ENCODE results near the gene C1QTNF1. TPM values are rescaled to one million over a fixed set of nuclear protein-coding genes. Genes with fewer than 3 reads are reported as not detected.
A peak's percentile ranks its signal among the peaks of the same experiment; 100 is the strongest.
"Not testable (repeated sequence)": the region's sequence is repeated elsewhere in the genome, so short reads cannot be mapped to it uniquely, and the experiment has no call there.

C1QTNF1 gene
- total RNA-seq, 5 donors from 2014 or later (not counting 1 experiment from before 2014, with no cell fraction given), result 0.10 to 0.57 (median 0.26) TPM; not detected in 1

DNA sequence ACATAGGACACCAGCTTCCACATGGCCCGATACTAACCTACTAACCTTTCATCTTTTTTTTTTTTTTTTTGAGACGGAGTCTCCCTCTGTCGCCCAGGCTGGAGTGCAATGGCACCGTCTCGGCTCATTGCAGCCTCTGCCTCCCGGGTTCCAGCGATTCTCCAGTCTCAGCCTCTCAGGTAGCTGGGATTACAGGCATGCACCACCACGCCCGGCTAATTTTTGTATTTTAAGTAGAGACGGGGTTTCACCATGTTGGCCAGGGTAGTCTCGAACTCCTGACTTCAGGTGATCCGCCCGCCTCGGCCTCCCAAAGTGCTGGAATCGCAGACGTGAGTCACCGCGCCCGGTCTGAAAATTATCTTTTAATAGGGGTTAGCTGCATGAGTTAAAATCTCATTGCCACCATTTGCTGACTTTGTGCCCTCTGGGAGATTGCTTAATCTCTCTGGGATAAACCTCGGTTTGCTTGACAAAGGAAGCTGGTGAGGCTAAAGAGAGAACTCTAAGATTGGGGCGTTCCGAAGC, 50.2 kb downstream of the C1QTNF1 start:
- H3K27me3 ChIP-seq (replicated peaks in 1 of 2; ENCODE audit: control insufficient read depth in 2 of 2, extremely low read depth in 1 of 2, insufficient read depth in 2 of 2, low read length in 1 of 2); POLR2A ChIA-PET; H3K36me3 ChIP-seq (ENCODE audit: control insufficient read depth in 2 of 2, extremely low read depth in 1 of 2, insufficient read depth in 1 of 2, low read length in 1 of 2); H3K27me3 Mint-ChIP-seq; H3K9me3 ChIP-seq; ATAC-seq (replicated peaks in 1 of 4); DNase-seq; H3K9me3 Mint-ChIP-seq; H3K36me3 Mint-ChIP-seq: not testable (repeated sequence)
- Mint-ChIP-seq H3K4me3 (peak overlapping the region; percentile 76 to 79 (median 78)), H3K4me1 (peaks cover 18 to 19% (median 19%) of the 10 kb centered on the region in 3 donors), H3K27ac (peak overlapping the region; percentile 27 to 80)
- H3K27ac ChIP-seq (ENCODE audit: low read length), result peak overlapping the region; percentile 36
- CTCF ChIA-PET, result interaction anchor here in 1 of 2 donors (1.1 kb wide), 1 partner anchor 318 kb away, joined by 5 read pairs; no protein-coding TSS in a partner anchor
- peaks cover 2 to 23% of the 10 kb centered on the region in 2 experiments for H3K4me1 ChIP-seq (ENCODE audit: control insufficient read depth in 1 of 2, extremely low read depth in 1 of 2, insufficient read depth in 2 of 2, low read length in 2 of 2)
- peak overlapping the region; percentile 15 to 42 for H3K4me3 ChIP-seq (ENCODE audit: control insufficient read depth in 1 of 2, extremely low read depth in 1 of 2, low read length in 1 of 2)
- 81% methylated on average over 18 of the region's 22 CpGs for WGBS (ENCODE audit: insufficient coverage)

DNA sequence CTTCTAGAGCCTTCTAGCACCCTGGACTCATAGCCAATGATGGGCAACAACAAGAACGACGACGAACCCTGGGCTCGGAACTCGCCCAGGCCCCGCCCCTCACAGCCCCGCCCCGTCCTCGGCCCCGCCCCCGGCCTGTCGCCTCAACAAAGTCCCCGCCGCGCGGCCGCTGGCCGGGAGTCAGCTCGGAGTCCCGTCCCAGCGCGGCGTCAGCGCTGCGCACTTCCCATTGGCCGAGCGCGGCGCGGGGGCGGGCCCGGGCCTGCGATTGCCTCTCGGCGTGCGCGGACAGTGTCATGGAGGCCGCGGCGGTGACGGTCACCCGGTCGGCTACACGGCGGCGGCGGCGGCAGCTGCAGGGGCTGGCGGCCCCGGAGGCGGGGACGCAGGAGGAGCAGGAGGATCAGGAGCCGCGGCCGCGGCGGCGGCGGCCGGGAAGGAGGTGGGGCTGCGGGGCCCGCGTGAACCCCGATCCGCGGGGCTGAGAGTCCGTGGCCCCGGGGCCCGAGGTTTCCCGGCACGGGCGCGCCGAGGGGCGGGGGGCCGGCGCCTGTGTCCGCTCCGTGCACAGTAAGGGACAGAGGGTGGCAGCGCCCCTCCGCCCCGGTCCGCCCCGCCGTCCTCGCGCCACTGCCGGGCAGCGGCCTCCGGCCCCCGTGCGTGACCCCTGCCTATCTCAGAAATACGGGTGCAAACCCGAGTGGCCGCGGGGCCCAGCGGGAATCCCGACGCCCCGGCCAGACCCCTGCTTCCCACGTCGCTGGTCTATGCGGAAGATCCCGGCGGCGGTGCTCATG, 50.9 kb downstream of the C1QTNF1 start, which contains the start of gene ENGASE:
TSS of gene ENGASE (plus strand) at position 176 of the 797 bp plus-strand sequence. CDS start at position 297, 121 bp downstream.
- ChIA-PET CTCF (interaction anchor here in 1 of 2 donors (1.1 kb wide), 1 partner anchor 317 kb away, joined by 5 read pairs; no protein-coding TSS in a partner anchor), POLR2A (interaction anchor here in 1 of 2 donors (0.5 to 0.6 kb wide), 2 partner anchors 14 to 29 kb away, joined by 4 to 8 read pairs; no protein-coding TSS in a partner anchor)
- Mint-ChIP-seq H3K4me1 (peaks cover 18 to 19% (median 19%) of the 10 kb centered on the region in 3 donors), H3K27ac (peak within 1 kb of the TSS; percentile 76 to 80), H3K27me3 (no peaks in the 10 kb centered on the region), H3K36me3 (peaks cover 6% of the 10 kb centered on the region), H3K9me3 (no peaks in the 10 kb centered on the region), H3K4me3 (peak within 1 kb of the TSS; percentile 79 to 86 (median 86))
- peaks cover 2 to 23% of the 10 kb centered on the region in 2 experiments for H3K4me1 ChIP-seq (ENCODE audit: control insufficient read depth in 1 of 2, extremely low read depth in 1 of 2, insufficient read depth in 2 of 2, low read length in 2 of 2)
- H3K27me3 ChIP-seq (replicated peaks in 1 of 2; ENCODE audit: control insufficient read depth in 2 of 2, extremely low read depth in 1 of 2, insufficient read depth in 2 of 2, low read length in 1 of 2), result no peaks in the 10 kb centered on the region
- peak; percentile 80 to 94 (median 86) for DNase-seq
- peaks cover 0 to 13% of the 10 kb centered on the region in 2 donors for H3K36me3 ChIP-seq (ENCODE audit: control insufficient read depth in 2 of 2, extremely low read depth in 1 of 2, insufficient read depth in 1 of 2, low read length in 1 of 2)
- WGBS (ENCODE audit: insufficient coverage), result under 1% methylated on average over 106 of the region's 106 CpGs
- H3K9me3 ChIP-seq, result no peaks in the 10 kb centered on the region
- H3K27ac ChIP-seq (ENCODE audit: low read length), result peak within 1 kb of the TSS; percentile 48
- peak; percentile 93 to 98 (median 96) for ATAC-seq (replicated peaks in 1 of 4)
- H3K4me3 ChIP-seq (ENCODE audit: control insufficient read depth in 1 of 2, extremely low read depth in 1 of 2, low read length in 1 of 2), result peak within 1 kb of the TSS; percentile 58 to 72

DNA sequence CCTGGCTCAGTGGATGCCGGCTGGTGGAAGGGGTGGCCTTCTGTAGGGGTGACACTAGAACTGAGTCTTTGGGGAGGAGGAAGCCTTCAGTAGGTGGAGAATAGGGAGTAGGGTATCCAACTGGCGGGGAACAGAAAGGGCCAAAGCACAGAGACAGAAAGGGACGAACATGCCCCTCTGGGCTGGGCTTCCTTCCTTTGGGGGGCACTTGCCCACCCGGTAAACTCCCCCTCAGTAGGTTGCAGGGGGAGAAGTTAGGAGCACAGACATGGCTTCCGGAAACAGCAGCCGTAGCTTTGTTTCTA, 51.4 kb downstream of the C1QTNF1 start:
- no peaks in the 10 kb centered on the region for H3K9me3 Mint-ChIP-seq
- peak overlapping the region; percentile 76 for H3K27ac Mint-ChIP-seq
- peaks cover 0 to 19% of the 10 kb centered on the region in 2 donors for H3K36me3 ChIP-seq (ENCODE audit: control insufficient read depth in 2 of 2, extremely low read depth in 1 of 2, insufficient read depth in 1 of 2, low read length in 1 of 2)
- no peaks in the 10 kb centered on the region for H3K27me3 ChIP-seq (replicated peaks in 1 of 2; ENCODE audit: control insufficient read depth in 2 of 2, extremely low read depth in 1 of 2, insufficient read depth in 2 of 2, low read length in 1 of 2)
- peak overlapping the region; percentile 48 for H3K27ac ChIP-seq (ENCODE audit: low read length)
- peak in 14 of 35 experiments; percentile 7 to 48 (median 20) for DNase-seq
- peaks cover 18 to 19% (median 19%) of the 10 kb centered on the region in 3 donors for H3K4me1 Mint-ChIP-seq
- peaks cover 2 to 23% of the 10 kb centered on the region in 2 experiments for H3K4me1 ChIP-seq (ENCODE audit: control insufficient read depth in 1 of 2, extremely low read depth in 1 of 2, insufficient read depth in 2 of 2, low read length in 2 of 2)
- H3K36me3 Mint-ChIP-seq, result peaks cover 11% of the 10 kb centered on the region
- peak; percentile 46 to 51 (median 48) for ATAC-seq (replicated peaks in 1 of 4)
- peak overlapping the region; percentile 79 to 86 (median 86) for H3K4me3 Mint-ChIP-seq
- POLR2A ChIA-PET, result no interaction called here
- WGBS (ENCODE audit: insufficient coverage), result 13% methylated on average over 2 of the region's 6 CpGs
- CTCF ChIA-PET, result no interaction called here
- no peaks in the 10 kb centered on the region for H3K9me3 ChIP-seq
- no peaks in the 10 kb centered on the region for H3K27me3 Mint-ChIP-seq
- peak overlapping the region; percentile 58 to 72 for H3K4me3 ChIP-seq (ENCODE audit: control insufficient read depth in 1 of 2, extremely low read depth in 1 of 2, low read length in 1 of 2)

DNA sequence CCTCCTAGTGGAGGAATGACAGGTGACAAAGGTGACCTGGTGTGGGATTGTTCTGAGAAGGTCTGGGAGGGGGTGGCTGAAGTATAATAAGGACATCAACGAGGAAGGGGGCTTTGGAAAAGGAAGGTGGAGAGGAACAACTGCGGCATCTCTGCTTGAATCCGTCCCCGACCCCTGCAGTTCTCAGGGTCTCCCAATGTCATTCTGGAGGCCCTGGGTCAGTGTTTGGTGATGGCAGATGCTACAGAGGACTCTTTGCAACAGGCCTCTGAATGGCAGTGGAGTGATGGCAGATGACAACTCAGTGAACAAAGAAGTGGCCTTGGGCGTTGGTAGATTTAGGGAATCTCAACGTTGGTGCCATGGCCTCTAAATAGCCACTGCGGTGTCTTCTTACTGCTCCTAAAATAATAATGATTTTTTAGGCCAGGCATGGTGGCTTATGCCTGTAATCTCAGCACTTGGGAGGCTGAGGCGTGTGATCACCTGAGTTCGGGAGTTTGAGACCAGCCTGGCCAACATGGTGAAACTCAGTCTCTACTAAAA, 52.0 kb downstream of the C1QTNF1 start:
- peak overlapping the region; percentile 76 for H3K27ac Mint-ChIP-seq
- H3K4me3 ChIP-seq (ENCODE audit: control insufficient read depth in 1 of 2, extremely low read depth in 1 of 2, low read length in 1 of 2), result peak overlapping the region in 1 of 2 donors; percentile 58
- peaks cover 0 to 24% of the 10 kb centered on the region in 2 donors for H3K36me3 ChIP-seq (ENCODE audit: control insufficient read depth in 2 of 2, extremely low read depth in 1 of 2, insufficient read depth in 1 of 2, low read length in 1 of 2)
- 95% methylated on average over 9 of the region's 9 CpGs for WGBS (ENCODE audit: insufficient coverage)
- no peak for DNase-seq
- H3K4me3 Mint-ChIP-seq, result peak overlapping the region; percentile 79 to 86 (median 86)
- H3K36me3 Mint-ChIP-seq, result peaks cover 17% of the 10 kb centered on the region
- no peaks in the 10 kb centered on the region for H3K9me3 ChIP-seq
- peaks cover 2 to 23% of the 10 kb centered on the region in 2 experiments for H3K4me1 ChIP-seq (ENCODE audit: control insufficient read depth in 1 of 2, extremely low read depth in 1 of 2, insufficient read depth in 2 of 2, low read length in 2 of 2)
- no peaks in the 10 kb centered on the region for H3K9me3 Mint-ChIP-seq
- POLR2A ChIA-PET, result no interaction called here
- no peaks in the 10 kb centered on the region for H3K27me3 Mint-ChIP-seq
- no peak for ATAC-seq (replicated peaks in 1 of 4)
- H3K27me3 ChIP-seq (replicated peaks in 1 of 2; ENCODE audit: control insufficient read depth in 2 of 2, extremely low read depth in 1 of 2, insufficient read depth in 2 of 2, low read length in 1 of 2), result no peaks in the 10 kb centered on the region
- H3K27ac ChIP-seq (ENCODE audit: low read length), result peak overlapping the region; percentile 48
- peaks cover 19 to 20% (median 19%) of the 10 kb centered on the region in 3 donors for H3K4me1 Mint-ChIP-seq
- CTCF ChIA-PET, result no interaction called here

DNA sequence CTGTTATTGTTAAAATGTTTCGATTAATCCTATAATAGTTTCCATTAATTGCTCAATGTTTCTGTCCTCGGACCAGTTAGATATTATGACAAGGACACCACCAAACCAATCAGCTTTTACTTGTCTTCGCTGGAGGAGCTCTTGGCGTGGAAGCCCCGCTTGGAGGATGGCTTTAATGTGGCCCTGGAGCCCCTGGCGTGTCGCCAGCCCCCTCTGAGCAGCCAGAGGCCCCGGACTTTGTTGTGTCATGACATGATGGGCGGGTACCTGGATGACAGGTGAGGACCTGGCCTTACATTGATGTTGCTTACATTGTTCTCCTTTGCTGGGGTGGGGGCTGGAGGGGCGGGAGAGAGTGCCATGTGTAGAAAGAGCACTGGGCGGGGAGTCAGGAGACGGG, 53.6 kb downstream of the C1QTNF1 start:
- ATAC-seq (replicated peaks in 1 of 4) (no peak), DNase-seq (no peak)
- H3K36me3 Mint-ChIP-seq, result peaks cover 21% of the 10 kb centered on the region
- H3K4me3 Mint-ChIP-seq, result no peak overlapping the region
- H3K27ac Mint-ChIP-seq, result peak overlapping the region in 1 of 2 donors; percentile 1
- ChIA-PET CTCF (interaction anchor here in 1 of 2 donors (0.6 kb wide), 1 partner anchor 34 kb away, joined by 6 read pairs; no protein-coding TSS in a partner anchor), POLR2A (no interaction called here)
- peaks cover 5 to 33% of the 10 kb centered on the region in 2 donors for H3K36me3 ChIP-seq (ENCODE audit: control insufficient read depth in 2 of 2, extremely low read depth in 1 of 2, insufficient read depth in 1 of 2, low read length in 1 of 2)
- H3K9me3 Mint-ChIP-seq, result no peaks in the 10 kb centered on the region
- H3K27me3 ChIP-seq (replicated peaks in 1 of 2; ENCODE audit: control insufficient read depth in 2 of 2, extremely low read depth in 1 of 2, insufficient read depth in 2 of 2, low read length in 1 of 2), result no peaks in the 10 kb centered on the region
- H3K9me3 ChIP-seq, result no peaks in the 10 kb centered on the region
- H3K27ac ChIP-seq (ENCODE audit: low read length), result no peak overlapping the region
- H3K4me3 ChIP-seq (ENCODE audit: control insufficient read depth in 1 of 2, extremely low read depth in 1 of 2, low read length in 1 of 2), result no peak overlapping the region
- peaks cover 2 to 23% of the 10 kb centered on the region in 2 experiments for H3K4me1 ChIP-seq (ENCODE audit: control insufficient read depth in 1 of 2, extremely low read depth in 1 of 2, insufficient read depth in 2 of 2, low read length in 2 of 2)
- peaks cover 19 to 25% (median 20%) of the 10 kb centered on the region in 3 donors for H3K4me1 Mint-ChIP-seq
- WGBS (ENCODE audit: insufficient coverage), result 97% methylated on average over 8 of the region's 12 CpGs
- no peaks in the 10 kb centered on the region for H3K27me3 Mint-ChIP-seq

DNA sequence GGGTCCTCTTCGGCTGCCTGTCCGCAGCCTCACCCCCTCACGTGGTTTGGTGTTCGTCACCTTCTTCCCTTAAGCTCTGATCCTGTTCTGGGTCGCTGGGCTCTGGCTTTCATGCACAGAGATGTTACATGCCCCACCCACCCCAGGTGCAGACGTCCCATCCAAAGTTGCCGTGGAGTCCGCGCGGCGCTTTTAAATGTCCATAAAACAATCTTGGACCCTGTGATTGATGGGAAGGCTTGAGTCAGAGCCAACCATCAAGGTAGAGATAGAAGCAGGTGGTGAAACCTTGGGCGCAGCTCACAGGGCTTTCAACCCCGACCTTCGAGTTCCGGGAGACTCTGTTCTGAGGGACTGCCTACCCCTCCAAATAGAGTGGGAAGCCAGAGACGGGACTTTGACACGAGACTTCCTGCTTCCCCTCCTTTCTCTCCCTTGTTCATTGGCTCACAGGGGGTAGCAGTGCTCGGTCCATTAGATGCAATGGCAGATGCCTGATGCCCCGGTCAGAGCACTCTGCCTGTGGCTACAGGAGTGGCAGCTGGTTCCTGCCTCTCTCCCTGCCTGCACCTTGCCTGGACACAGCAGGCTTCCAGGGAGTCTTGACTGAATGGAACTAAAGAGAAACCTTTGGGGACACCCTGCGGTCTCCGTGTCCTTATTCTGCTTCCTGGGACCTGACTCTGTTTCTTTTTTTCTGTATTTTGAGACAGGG, 54.7 kb downstream of the C1QTNF1 start:
- peaks cover 19 to 21% (median 20%) of the 10 kb centered on the region in 3 donors for H3K4me1 Mint-ChIP-seq
- peaks cover 5 to 44% of the 10 kb centered on the region in 2 donors for H3K36me3 ChIP-seq (ENCODE audit: control insufficient read depth in 2 of 2, extremely low read depth in 1 of 2, insufficient read depth in 1 of 2, low read length in 1 of 2)
- no peak overlapping the region for H3K4me3 Mint-ChIP-seq
- H3K4me3 ChIP-seq (ENCODE audit: control insufficient read depth in 1 of 2, extremely low read depth in 1 of 2, low read length in 1 of 2), result no peak overlapping the region
- ChIA-PET POLR2A (no interaction called here), CTCF (no interaction called here)
- WGBS (ENCODE audit: insufficient coverage), result 97% methylated on average over 16 of the region's 21 CpGs
- H3K27ac Mint-ChIP-seq, result peak overlapping the region in 1 of 2 donors; percentile 6
- no peak overlapping the region for H3K27ac ChIP-seq (ENCODE audit: low read length)
- H3K36me3 Mint-ChIP-seq, result peaks cover 21% of the 10 kb centered on the region
- H3K4me1 ChIP-seq (ENCODE audit: control insufficient read depth in 1 of 2, extremely low read depth in 1 of 2, insufficient read depth in 2 of 2, low read length in 2 of 2), result peaks cover 2 to 21% of the 10 kb centered on the region in 2 experiments
- no peaks in the 10 kb centered on the region for H3K9me3 Mint-ChIP-seq
- ATAC-seq (replicated peaks in 1 of 4) (no peak), DNase-seq (no peak)
- no peaks in the 10 kb centered on the region for H3K27me3 Mint-ChIP-seq
- H3K9me3 ChIP-seq, result no peaks in the 10 kb centered on the region
- H3K27me3 ChIP-seq (replicated peaks in 1 of 2; ENCODE audit: control insufficient read depth in 2 of 2, extremely low read depth in 1 of 2, insufficient read depth in 2 of 2, low read length in 1 of 2), result no peaks in the 10 kb centered on the region

All from T-cell (primary cell).